VCaP (cell line): Measurements from ENCODE around the gene SNRPA.

Source experiments
- H3K27ac ChIP-seq: fragments of 450-650 bp; 2 replicates; pipeline ENCODE4 v1.5.1; 2017
- TF ChIP-seq, protein P1 (sequence below): fragments of 450-650 bp; conservative IDR thresholded peaks from 2 replicates; pipeline ENCODE4 v1.5.1; 2017; ENCODE audit warnings: mild to moderate bottlenecking, moderate library complexity

Gene SNRPA

GRCh38 chr19:40752257-40752781 lies 1.3 kb downstream of the SNRPA start:
- H3K27ac ChIP-seq = peak overlapping the region; percentile 92
- TF ChIP-seq, protein P1, sequence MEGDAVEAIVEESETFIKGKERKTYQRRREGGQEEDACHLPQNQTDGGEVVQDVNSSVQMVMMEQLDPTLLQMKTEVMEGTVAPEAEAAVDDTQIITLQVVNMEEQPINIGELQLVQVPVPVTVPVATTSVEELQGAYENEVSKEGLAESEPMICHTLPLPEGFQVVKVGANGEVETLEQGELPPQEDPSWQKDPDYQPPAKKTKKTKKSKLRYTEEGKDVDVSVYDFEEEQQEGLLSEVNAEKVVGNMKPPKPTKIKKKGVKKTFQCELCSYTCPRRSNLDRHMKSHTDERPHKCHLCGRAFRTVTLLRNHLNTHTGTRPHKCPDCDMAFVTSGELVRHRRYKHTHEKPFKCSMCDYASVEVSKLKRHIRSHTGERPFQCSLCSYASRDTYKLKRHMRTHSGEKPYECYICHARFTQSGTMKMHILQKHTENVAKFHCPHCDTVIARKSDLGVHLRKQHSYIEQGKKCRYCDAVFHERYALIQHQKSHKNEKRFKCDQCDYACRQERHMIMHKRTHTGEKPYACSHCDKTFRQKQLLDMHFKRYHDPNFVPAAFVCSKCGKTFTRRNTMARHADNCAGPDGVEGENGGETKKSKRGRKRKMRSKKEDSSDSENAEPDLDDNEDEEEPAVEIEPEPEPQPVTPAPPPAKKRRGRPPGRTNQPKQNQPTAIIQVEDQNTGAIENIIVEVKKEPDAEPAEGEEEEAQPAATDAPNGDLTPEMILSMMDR = no peak

DNA sequence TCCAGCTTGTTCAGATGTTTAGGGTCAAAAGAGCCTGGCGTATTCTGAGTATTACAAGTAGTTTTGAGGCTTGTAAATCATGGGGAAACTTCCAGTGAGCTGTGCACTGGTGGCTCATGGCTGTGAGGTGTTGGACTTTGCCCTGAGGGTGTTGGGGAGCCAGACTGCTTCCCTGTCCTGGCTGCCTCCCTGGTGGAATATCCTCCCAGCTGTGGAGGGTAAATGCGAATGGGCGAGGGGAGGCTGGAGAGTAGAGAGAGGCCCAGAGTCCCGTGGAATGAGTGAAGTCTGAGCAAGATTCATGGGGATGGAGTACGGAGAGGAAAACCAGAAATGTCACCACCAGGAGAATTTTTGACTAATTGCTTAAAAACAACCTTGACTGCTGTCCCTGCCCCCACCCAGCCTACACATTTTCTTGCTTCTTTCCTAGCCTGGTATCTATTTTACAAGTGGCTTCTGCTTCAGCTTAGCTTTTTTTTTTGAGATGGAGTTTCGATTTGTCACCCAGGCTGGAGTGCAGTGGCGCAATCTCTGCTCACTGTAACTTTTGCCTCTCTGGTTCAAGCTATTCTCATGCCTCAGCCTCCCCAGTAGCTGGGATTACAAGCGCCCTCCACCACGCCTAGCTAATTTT lies 3.7 kb downstream of the SNRPA start:
- peak overlapping the region; percentile 5; the same call in 1 of the 2 replicates for H3K27ac ChIP-seq

GRCh38 chr19:40755248-40755624 lies 4.2 kb downstream of the SNRPA start:
- H3K27ac ChIP-seq = no peak overlapping the region
- TF ChIP-seq, protein P1 = no peak

More for the DNA sequence above, 3.7 kb downstream of the SNRPA start:
- TF ChIP-seq, protein P1 = no peak

- H3K27ac ChIP-seq = no peak overlapping the region
- TF ChIP-seq, protein P1 = no peak
Observed at GRCh38 chr19:40755791-40756190, 4.8 kb downstream of the SNRPA start.

DNA sequence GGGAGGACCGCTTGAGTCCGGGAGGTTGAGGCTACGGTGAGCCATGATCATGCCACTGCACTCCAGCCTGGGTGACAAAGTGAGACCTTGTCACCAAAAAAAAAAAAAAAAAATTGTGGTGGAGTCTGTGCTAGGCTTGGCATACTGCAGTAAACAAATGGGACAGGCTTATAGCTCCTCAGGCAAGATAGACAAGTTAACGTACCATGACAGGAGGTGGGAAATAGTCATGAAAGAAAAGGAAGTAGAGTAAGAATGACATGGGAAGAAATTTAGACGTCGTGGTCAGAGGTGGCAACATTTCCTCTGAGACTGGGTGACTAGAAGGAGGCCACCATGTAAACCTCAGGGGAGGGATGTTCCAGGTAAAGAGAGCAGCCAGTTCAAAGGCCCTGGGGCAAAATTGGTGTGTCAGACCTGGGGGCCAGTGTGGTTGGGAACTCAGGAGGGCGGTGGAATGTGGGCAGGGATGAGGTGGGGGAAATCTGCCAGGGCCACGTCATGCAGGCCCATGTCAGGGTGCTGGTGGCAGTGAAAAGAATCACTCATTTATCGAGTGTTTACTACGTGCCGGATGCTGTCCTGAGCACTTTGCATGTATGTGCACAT lies 5.6 kb downstream of the SNRPA start:
- H3K27ac ChIP-seq = no peak overlapping the region
- TF ChIP-seq, protein P1 = no peak

GRCh38 chr19:40758491-40758890 lies 7.5 kb downstream of the SNRPA start:
- H3K27ac ChIP-seq = no peak overlapping the region
- TF ChIP-seq, protein P1 = no peak

DNA sequence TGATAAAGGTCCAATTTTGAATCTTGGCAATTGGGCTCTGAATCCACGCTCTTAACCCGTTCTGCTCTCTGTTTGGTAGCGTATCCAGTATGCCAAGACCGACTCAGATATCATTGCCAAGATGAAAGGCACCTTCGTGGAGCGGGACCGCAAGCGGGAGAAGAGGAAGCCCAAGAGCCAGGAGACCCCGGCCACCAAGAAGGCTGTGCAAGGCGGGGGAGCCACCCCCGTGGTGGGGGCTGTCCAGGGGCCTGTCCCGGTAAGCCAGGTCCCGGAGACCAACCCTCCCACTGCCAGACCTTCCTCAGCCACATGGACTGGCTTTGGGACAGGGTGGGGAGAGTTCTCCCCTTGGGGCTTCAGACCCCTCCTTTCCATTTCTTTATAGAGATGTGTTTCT lies 8.3 kb downstream of the SNRPA start:
- TF ChIP-seq, protein P1 = no peak

More for the DNA sequence above, 8.3 kb downstream of the SNRPA start:
- H3K27ac ChIP-seq = no peak overlapping the region
